H1 (cell line): ENCODE measurements around the gene SLC35A3.
A peak's percentile ranks its signal among the peaks of the same experiment; 100 is the strongest.

Experiments used
- CHD1 ChIP-seq: IDR thresholded peaks from 2 replicates; pipeline ENCODE4 v1.6.1; 2012; ENCODE audit warnings: low read depth, low read length, improper control_type of control experiment
- CTCF ChIP-seq, 3 experiments: IDR thresholded peaks; 1 replicate in 2 of 3; 2 replicates in 1 of 3; pipeline versions ENCODE4 v1.5.1 to v1.6.1; 2011; ENCODE audit warnings: low read length in 3 of 3, mild to moderate bottlenecking in 3 of 3, inconsistent platforms in 2 of 3, low read depth in 1 of 3, moderate library complexity in 1 of 3; ENCODE audit not compliant: insufficient read depth in 1 of 3; ENCODE audit errors: control extremely low read depth in 1 of 3
- EP300 ChIP-seq, 2 experiments: IDR thresholded peaks; 1 replicate in 1 of 2; 2 replicates in 1 of 2; pipeline ENCODE4 v1.6.1; 2011 to 2012; ENCODE audit warnings: low read depth in 2 of 2, low read length in 2 of 2, mild to moderate bottlenecking in 2 of 2, borderline replicate concordance in 1 of 2, inconsistent platforms in 1 of 2, moderate library complexity in 1 of 2
- FOSL1 ChIP-seq: IDR thresholded peaks from 2 replicates; pipeline ENCODE4 v1.6.1; 2011; ENCODE audit warnings: mild to moderate bottlenecking, low read depth, low read length, moderate library complexity; ENCODE audit not compliant: insufficient read depth
- MAX ChIP-seq: IDR thresholded peaks from 2 replicates; pipeline ENCODE4 v1.6.1; 2012; ENCODE audit warnings: inconsistent platforms
- NANOG ChIP-seq: IDR thresholded peaks from 2 replicates; pipeline ENCODE4 v1.6.1; 2011; ENCODE audit warnings: low read length, low read depth, mild to moderate bottlenecking, inconsistent platforms; ENCODE audit not compliant: insufficient read depth, poor library complexity, severe bottlenecking
- PHF8 ChIP-seq: fragments of 200-600 bp; sonication (generic); conservative IDR thresholded peaks from 2 replicates; pipeline ENCODE4 v1.7.1; 2012; ENCODE audit warnings: low read depth, mild to moderate bottlenecking, inconsistent platforms, low read length, moderate library complexity
- POLR2A ChIP-seq, 2 experiments: IDR thresholded peaks; 1 replicate in 1 of 2; 2 replicates in 1 of 2; pipeline ENCODE4 v1.6.1; 2011; ENCODE audit warnings: low read depth in 2 of 2, low read length in 2 of 2, mild to moderate bottlenecking in 2 of 2; ENCODE audit errors: control extremely low read depth in 1 of 2

GRCh38 chr1:99969729-99970621 lies at the start of gene SLC35A3:
- TF ChIP-seq MAX: peak; percentile 84
- no peak; a peak in 1 of 3 replicates for TF ChIP-seq POLR2A (IDR thresholded peaks at IDR 0.05; ENCODE audit: control extremely low read depth in 1 of 2, low read depth in 2 of 2, low read length in 2 of 2)
- TF ChIP-seq FOSL1: no peak
- TF ChIP-seq CTCF (IDR thresholded peaks at IDR 0.05; ENCODE audit: control extremely low read depth in 1 of 3, insufficient read depth in 1 of 3, low read depth in 1 of 3, low read length in 3 of 3): 0 out of 4 replicates have a peak, but pooled peaks of 1 of the 3 experiments have one; percentile 4
- peak; percentile 94 for TF ChIP-seq PHF8
- no peak for TF ChIP-seq NANOG
- TF ChIP-seq CHD1: no peak
- 0 out of 3 replicates have a peak, but pooled peaks of 1 of the 2 experiments have one; percentile 50 for TF ChIP-seq EP300 (IDR thresholded peaks at IDR 0.05; ENCODE audit: borderline replicate concordance in 1 of 2, low read depth in 2 of 2, low read length in 2 of 2)
